Thyroid gland (tissue), 4 donors: ENCODE measurements around the gene BCAS1. TPM values are rescaled to one million over a fixed set of nuclear protein-coding genes. Genes with fewer than 3 reads are reported as not detected.

Source experiments
- DNase-seq, 2 donors: peaks; one replicate each; pipeline ENCODE4 v3.0.0-alpha.2; 2019
- H3K27ac ChIP-seq, 3 donors: fragments of 200-600 bp; sonication (generic); 1 replicate in 2 of 3; 2 replicates in 1 of 3; pipeline ENCODE4 v1.5.1; 2016 to 2019; ENCODE audit warnings: mild to moderate bottlenecking in 1 of 3, moderate library complexity in 1 of 3
- H3K27me3 ChIP-seq: fragments of 200-600 bp; sonication (generic); one replicate; pipeline ENCODE4 v1.5.1; 2019
- H3K36me3 ChIP-seq, 2 donors: fragments of 200-600 bp; sonication (generic); one replicate each; pipeline ENCODE4 v1.5.1; 2016 to 2019
- H3K4me1 ChIP-seq, 2 donors: fragments of 200-600 bp; sonication (generic); one replicate each; pipeline ENCODE4 v1.5.1; 2017 to 2019
- H3K4me3 ChIP-seq, 3 donors: fragments of 200-600 bp; sonication (generic); replicated peaks in 1 of 3; 1 replicate in 2 of 3; 2 replicates in 1 of 3; pipeline ENCODE4 v1.5.1; 2016; ENCODE audit warnings: mild to moderate bottlenecking in 1 of 3
- H3K9me3 ChIP-seq: fragments of 200-600 bp; sonication (generic); one replicate; pipeline ENCODE4 v1.5.1; 2017
- POLR2A ChIP-seq, 2 donors: fragments of 450-650 bp; IDR thresholded peaks; one replicate each; pipeline ENCODE4 v1.6.1; 2017; ENCODE audit warnings: antibody characterized with exemption in 2 of 2, mild to moderate bottlenecking in 2 of 2, moderate library complexity in 1 of 2
- WGBS, 2 donors: methylation state at CpG; one replicate each; pipeline ENCODE4 v1.1.5; 2017; 5-methylcytosine and 5-hydroxymethylcytosine counted together
- intact Hi-C: fragments of 100-400 bp; cut with DNase I; formaldehyde crosslinking; loops from one replicate; pipeline ENCODE4 v1.15.1; 2023
- total RNA-seq, 4 donors: library from RNA; depleted of rRNA; stranded (reverse); fragments of >200 nt; gene quantifications; one replicate each; pipeline ENCODE4 v1.2.3, GENCODE V29; 2016
- TF ChIP-seq, protein P1 (sequence below), 6 experiments: fragments of 200-600 bp in 3 of 6; fragments of 450-650 bp in 3 of 6; sonication (generic) in 3 of 6; IDR thresholded peaks; one replicate each; pipeline ENCODE4 v1.5.1; 2016 to 2019; ENCODE audit warnings: antibody characterized with exemption in 6 of 6, mild to moderate bottlenecking in 2 of 6, inconsistent platforms in 1 of 6, moderate library complexity in 1 of 6

The BCAS1 gene
- total RNA-seq, 4 donors from 2014 or later = 0.11 TPM; not detected in 3

DNA sequence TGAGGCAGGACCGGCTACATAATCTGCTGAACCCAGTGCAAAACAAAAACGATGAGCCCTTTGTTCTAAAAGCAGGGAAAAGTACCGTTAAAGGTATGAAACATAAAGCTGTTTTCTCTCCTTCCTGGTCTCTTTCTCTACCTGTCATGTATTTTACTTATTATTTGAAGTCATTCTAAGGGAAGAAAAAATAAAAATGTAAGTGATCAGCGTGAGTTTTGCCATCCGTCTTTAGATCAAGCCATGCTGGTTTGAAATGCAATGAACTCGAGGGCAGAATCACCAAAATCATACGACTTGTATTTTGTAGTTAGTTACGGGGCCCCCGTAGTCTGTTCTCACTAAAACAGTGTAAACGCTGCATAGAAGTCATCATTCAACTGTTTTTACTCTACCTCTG lies 2.9 kb upstream of the BCAS1 start:
- intact Hi-C loops = no loop called here
- Histone ChIP-seq H3K36me3 (no peaks in the 10 kb centered on the region), H3K27ac (no peak overlapping the region), H3K9me3 (no peaks in the 10 kb centered on the region), H3K27me3 (no peaks in the 10 kb centered on the region), H3K4me3 (no peak overlapping the region), H3K4me1 (no peaks in the 10 kb centered on the region)
- TF ChIP-seq, protein P1, sequence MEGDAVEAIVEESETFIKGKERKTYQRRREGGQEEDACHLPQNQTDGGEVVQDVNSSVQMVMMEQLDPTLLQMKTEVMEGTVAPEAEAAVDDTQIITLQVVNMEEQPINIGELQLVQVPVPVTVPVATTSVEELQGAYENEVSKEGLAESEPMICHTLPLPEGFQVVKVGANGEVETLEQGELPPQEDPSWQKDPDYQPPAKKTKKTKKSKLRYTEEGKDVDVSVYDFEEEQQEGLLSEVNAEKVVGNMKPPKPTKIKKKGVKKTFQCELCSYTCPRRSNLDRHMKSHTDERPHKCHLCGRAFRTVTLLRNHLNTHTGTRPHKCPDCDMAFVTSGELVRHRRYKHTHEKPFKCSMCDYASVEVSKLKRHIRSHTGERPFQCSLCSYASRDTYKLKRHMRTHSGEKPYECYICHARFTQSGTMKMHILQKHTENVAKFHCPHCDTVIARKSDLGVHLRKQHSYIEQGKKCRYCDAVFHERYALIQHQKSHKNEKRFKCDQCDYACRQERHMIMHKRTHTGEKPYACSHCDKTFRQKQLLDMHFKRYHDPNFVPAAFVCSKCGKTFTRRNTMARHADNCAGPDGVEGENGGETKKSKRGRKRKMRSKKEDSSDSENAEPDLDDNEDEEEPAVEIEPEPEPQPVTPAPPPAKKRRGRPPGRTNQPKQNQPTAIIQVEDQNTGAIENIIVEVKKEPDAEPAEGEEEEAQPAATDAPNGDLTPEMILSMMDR (IDR thresholded peaks at IDR 0.05) = no peak
- no peak for TF ChIP-seq POLR2A (IDR thresholded peaks at IDR 0.05)
- no peak for DNase-seq
- 82 to 91% methylated on average over 10 of the region's 10 CpGs for WGBS, 2 donors

DNA sequence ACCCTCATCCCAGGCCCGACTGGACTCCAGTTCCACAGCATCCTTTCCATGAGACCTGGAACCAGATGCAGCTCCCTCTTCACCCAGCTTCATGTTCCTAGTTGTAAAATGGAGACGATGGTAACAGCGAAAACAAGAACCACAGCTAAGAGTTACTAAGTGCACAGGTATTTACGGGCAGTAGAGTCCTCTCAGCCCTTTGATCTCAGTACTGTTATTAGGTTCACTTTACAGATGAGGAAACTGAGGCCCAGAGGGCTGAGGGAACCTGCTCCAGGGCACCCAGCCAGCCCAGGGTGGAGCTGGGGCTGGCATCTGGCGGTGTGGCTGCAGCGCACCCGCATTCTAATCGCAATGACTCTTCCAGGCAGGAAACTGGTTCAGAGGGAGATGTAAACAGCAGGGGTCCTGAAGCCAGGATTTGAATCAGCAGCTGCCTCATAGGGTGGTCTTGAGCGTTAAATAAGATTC lies 858 bp downstream of the BCAS1 start:
- Histone ChIP-seq H3K27me3 (no peaks in the 10 kb centered on the region), H3K27ac (no peak overlapping the region), H3K4me3 (no peak overlapping the region), H3K36me3 (no peaks in the 10 kb centered on the region), H3K4me1 (no peaks in the 10 kb centered on the region), H3K9me3 (no peaks in the 10 kb centered on the region)
- intact Hi-C loops = no loop called here
- DNase-seq = no peak
- 84 to 90% methylated on average over 9 of the region's 9 CpGs for WGBS, 2 donors
- TF ChIP-seq, protein P1 (IDR thresholded peaks at IDR 0.05) = no peak
- TF ChIP-seq POLR2A (IDR thresholded peaks at IDR 0.05) = no peak

DNA sequence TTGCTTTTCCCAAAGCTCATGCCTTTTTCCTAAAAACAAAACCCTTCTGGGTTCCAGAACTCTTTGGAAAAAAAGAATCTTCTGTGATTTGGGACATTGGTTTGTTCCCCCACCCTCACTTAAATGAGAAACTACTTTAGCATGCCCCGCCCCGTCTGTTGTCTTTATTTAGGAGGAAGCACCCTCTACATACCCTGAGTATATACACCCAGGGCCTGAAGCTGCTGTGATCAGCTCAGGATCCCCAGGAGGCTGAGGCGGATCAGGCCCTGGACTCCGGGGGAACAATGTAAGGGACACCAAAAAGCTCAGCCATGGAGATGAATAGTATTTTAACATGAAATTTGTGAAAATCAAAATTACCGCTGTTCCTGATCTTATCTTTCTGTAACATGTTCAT lies 1.4 kb downstream of the BCAS1 start:
- intact Hi-C loops = no loop called here
- H3K4me3 ChIP-seq = no peak overlapping the region
- H3K4me1 ChIP-seq = no peaks in the 10 kb centered on the region
- no peaks in the 10 kb centered on the region for H3K36me3 ChIP-seq
- H3K9me3 ChIP-seq = no peaks in the 10 kb centered on the region
- no peak for DNase-seq
- TF ChIP-seq, protein P1 (IDR thresholded peaks at IDR 0.05) = no peak
- TF ChIP-seq POLR2A (IDR thresholded peaks at IDR 0.05) = no peak
- WGBS, 2 donors = 95 to 97% methylated on average over 5 of the region's 5 CpGs
- H3K27me3 ChIP-seq = no peaks in the 10 kb centered on the region
- no peak overlapping the region for H3K27ac ChIP-seq

DNA sequence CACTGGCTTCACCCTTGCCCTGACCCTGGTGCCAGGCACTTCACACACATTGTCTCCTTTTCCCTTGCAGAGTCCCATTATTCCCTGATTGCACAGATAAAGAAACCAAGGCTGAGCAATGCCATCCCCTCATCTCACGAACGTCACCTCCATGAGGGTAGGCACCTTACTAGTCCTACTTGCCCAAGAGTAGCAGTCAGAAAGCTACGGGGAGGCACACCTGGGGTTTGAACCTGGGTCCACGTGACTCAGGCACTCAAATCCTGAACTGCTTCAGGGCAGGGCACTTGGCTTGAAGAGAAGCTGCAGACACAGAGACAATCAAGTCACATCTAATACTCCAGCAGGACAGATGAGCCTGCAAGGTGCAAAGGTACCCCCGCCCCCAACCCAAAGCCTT lies 1.9 kb downstream of the BCAS1 start:
- DNase-seq = no peak
- no peak overlapping the region for H3K27ac ChIP-seq
- H3K36me3 ChIP-seq = no peaks in the 10 kb centered on the region
- H3K4me1 ChIP-seq = no peaks in the 10 kb centered on the region
- H3K4me3 ChIP-seq = no peak overlapping the region
- intact Hi-C loops = no loop called here
- H3K9me3 ChIP-seq = no peaks in the 10 kb centered on the region
- H3K27me3 ChIP-seq = no peaks in the 10 kb centered on the region
- 73 to 91% methylated on average over 5 of the region's 5 CpGs for whole genome bisulfite sequencing, 2 donors
- no peak for TF ChIP-seq POLR2A (IDR thresholded peaks at IDR 0.05)
- TF ChIP-seq, protein P1 (IDR thresholded peaks at IDR 0.05) = no peak

DNA sequence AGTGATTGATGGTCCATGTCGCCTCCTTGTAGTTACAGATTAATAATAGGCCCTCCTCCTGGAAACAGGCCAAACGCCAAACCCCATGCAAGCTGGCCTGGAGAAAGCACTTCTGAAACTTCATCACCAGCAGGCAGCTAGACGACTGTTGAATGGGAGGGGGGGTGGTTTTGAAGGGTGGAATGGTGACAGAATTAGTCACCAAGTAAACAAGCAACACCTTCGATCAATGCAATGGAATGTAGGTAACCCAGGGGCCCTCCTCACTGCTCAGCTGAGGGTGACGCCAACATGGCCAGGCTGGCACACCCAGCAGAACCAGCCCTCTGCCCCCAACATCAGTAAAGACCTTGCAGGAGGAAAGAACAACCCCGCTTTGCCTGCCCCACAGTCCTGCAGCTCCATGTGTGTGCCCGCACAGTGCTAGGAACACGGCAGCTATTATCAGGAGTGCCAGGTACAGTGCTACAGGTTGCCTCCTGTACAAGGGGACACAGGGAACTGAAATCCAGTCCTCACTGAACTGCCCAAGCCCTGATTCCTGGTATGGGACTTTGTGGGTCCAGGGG lies 2.7 kb downstream of the BCAS1 start:
- no peaks in the 10 kb centered on the region for H3K9me3 ChIP-seq
- H3K27ac ChIP-seq = no peak overlapping the region
- TF ChIP-seq, protein P1 (IDR thresholded peaks at IDR 0.05) = no peak
- TF ChIP-seq POLR2A (IDR thresholded peaks at IDR 0.05) = no peak
- DNase-seq = peak; percentile 36 to 61
- H3K4me1 ChIP-seq = no peaks in the 10 kb centered on the region
- H3K4me3 ChIP-seq = no peak overlapping the region
- no peaks in the 10 kb centered on the region for H3K27me3 ChIP-seq
- no peaks in the 10 kb centered on the region for H3K36me3 ChIP-seq
- WGBS, 2 donors = 45 to 55% methylated on average over 7 to 8 of the region's 8 CpGs
- intact Hi-C loops = no loop called here
